GM20000 (cell line): ENCODE data around the gene VEGFA.

Experiments
- DNase-seq: peaks from one replicate; pipeline ENCODE4 v3.0.0; 2012; ENCODE audit warnings: low spot score
- CTCF ChIP-seq: IDR thresholded peaks from 2 replicates; pipeline ENCODE4 v1.5.1; 2012; ENCODE audit warnings: mild to moderate bottlenecking, control low read depth; ENCODE audit errors: extremely low read depth, missing control alignments

VEGFA gene

GRCh38 chr6:43825187-43826115 lies 55.4 kb downstream of the VEGFA start:
- TF ChIP-seq CTCF: no peak
- no peak for DNase-seq

- TF ChIP-seq CTCF: no peak
- DNase-seq: no peak
Observed at GRCh38 chr6:43826730-43827129, 56.7 kb downstream of the VEGFA start.

GRCh38 chr6:43827898-43828297 lies 57.9 kb downstream of the VEGFA start:
- no peak for DNase-seq
- no peak for TF ChIP-seq CTCF

DNA sequence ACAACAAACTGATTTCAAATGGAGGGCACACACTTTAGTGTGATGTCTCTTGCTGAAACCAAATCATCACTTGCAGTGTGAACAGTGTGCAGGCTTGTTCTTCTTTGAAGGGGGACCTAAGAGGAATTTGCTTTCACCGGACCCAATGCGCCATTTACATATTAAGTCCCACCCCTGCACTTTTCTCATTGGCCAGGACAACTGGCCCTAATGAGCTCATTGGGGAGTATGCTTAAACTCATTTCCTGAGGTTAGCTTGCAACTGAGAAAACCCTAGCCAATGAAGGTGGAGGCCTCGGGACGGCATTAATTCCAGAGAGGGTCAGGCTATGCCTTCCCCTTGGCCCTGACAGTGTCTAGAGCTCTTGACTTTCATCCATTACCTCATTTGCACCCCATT lies 58.7 kb downstream of the VEGFA start:
- DNase-seq: peak; percentile 24
- no peak for TF ChIP-seq CTCF

- no peak for DNase-seq
- TF ChIP-seq CTCF: no peak
Observed at GRCh38 chr6:43829470-43829869, 59.5 kb downstream of the VEGFA start.

GRCh38 chr6:43830775-43831174 lies 60.8 kb downstream of the VEGFA start:
- no peak for DNase-seq
- TF ChIP-seq CTCF: no peak

DNA sequence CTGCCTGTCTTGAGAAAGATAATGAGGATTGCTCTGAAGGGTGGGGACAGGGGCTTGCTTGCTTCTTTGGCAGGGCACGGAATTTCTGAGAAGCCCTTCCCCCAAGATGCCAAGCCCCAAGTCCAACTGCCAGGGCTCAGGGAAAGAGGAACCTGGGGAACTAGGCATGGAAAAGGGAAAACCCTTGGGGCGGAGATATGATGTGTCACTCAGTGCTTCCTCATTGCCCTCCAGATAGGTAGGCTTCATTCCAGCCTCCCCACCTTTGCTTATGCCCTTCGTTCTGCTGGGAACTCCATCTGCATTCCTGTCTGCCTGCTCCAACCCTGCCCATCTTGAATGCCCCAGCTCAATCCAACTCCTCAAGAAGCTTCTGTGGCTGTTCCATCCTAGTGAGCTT lies 61.2 kb downstream of the VEGFA start:
- DNase-seq: no peak
- no peak for TF ChIP-seq CTCF
